ENCODE data around the gene IL17A.

The IL17A gene

DNA sequence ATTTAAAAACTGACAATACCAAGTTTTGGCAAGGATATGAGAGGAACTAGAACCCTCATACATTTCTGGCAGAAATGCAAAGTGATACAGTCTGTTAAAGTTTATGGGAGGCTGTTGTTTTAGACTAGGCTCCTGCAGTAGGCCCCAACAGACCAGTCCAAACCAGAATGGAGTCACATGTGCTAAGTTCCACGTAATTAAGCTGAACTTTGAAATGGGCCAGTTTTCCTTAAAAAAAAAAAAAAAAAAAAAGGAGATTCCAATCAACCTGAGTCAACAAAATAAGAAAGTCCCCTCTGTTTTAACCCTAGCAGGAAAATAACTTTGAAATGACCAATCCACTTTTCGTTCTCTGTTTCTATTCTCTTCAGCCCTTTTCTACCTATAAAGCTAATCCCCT is 31.6 kb downstream of the IL17A start:
- no peak for DNase-seq

DNA sequence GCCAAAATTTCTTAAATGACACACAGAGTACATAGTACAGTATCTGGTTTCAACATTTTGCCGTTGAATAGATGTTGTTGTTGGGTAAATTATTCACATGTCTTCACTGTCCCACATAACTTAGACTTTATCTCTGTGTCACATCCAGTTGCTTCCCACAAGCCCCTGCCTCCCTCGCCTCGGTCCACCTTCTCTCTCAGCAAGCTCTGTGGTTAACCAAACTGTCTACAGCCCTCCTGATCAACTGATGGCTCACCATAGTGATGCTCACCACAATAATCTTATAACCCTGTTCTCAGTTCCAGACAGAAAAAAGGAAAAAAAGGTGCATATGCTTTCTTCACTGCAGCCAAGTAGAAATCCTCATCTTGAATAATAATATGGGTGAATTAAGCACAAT is 35.1 kb downstream of the IL17A start:
- DNase-seq: no peak

DNA sequence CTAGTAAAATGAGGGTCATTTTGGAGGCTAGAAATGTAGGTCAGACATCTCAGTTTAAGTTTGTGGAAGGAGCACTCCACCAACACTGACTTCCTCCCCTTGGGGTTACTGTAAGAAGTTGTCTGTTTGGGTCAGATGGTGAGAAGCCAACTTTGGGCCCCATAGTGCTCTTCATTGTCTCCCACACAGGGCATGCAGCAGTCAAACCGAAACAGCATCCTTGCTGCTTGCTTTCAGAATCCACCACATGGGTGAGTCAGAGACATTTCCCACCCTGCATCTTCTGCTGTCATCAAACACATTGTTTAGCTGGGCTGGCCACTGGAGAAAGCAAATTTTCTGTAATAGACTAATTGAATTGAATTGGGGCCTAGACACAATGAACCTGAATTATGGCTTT is 41.3 kb downstream of the IL17A start:
- no peak for DNase-seq

DNA sequence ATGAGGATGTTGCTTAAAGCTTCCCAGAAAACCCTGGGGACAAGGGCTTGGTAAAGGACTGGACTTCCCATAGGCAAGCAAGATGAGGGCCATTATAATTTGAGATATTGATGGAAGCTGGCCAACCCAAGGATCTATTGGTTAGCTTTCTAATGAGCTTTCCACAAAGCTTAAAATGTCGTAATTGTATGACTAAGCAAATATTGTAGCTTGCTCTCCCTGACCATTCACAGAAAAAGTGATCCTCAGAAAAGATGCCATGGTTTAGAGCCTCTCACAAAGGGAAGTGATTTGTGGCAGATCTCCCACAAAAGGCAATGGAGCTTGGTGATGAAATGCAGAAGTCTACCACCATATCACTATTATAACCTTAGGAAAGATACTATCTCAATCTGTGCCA is 44.5 kb downstream of the IL17A start:
- no peak for DNase-seq

DNA sequence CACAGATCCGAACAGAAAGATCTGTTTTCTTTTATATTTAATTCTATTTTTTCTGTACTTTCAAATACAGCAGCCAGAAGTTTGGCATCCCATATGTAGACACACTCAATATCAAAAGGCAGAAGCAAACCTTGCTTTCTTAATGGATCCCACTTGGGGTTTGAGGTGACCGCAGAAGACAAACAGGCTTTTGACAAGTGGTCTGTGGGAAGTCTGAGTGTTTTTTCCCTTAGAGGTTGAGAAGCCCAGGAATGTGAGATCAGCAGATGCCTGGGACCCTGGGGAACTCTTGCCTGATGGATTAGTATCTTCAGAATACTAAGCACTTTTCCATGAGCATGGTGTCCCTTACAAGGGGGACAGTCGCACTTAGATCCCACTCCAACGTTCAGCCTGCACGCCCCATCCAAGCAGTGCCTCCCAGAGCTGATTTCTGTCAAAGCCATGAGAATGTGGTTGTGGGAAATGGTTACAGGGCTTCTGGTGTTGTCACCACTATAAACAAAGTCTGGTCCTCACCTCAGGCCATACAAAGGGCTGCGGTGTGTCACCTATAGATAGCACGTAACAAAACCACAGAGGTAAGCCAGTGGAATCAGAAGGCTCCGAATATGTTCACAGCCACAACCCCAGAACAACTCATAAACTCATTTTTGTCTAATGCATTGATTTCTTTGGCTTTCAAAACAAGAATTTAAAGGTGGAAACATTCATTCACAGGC is 45.4 kb downstream of the IL17A start:
- DNase-seq: no peak

DNA sequence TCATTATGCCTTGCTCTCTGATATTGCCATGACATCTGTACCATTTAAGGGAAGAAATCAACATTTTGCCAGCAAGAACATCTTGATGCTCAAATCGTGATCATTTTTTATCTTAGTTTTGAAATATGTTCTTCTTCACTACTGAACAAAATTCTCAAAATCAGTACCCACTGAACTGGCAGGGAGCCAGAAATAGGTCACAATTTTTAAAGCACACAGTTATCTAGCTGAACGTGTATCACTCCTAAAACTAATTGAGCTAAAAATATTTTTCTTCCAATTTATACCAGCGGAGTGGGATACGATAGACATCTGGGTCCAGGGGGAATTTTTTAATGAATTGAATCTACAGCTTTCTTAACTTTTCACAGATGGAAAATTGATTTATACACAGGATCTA is 46.8 kb downstream of the IL17A start:
- no peak for DNase-seq

DNA sequence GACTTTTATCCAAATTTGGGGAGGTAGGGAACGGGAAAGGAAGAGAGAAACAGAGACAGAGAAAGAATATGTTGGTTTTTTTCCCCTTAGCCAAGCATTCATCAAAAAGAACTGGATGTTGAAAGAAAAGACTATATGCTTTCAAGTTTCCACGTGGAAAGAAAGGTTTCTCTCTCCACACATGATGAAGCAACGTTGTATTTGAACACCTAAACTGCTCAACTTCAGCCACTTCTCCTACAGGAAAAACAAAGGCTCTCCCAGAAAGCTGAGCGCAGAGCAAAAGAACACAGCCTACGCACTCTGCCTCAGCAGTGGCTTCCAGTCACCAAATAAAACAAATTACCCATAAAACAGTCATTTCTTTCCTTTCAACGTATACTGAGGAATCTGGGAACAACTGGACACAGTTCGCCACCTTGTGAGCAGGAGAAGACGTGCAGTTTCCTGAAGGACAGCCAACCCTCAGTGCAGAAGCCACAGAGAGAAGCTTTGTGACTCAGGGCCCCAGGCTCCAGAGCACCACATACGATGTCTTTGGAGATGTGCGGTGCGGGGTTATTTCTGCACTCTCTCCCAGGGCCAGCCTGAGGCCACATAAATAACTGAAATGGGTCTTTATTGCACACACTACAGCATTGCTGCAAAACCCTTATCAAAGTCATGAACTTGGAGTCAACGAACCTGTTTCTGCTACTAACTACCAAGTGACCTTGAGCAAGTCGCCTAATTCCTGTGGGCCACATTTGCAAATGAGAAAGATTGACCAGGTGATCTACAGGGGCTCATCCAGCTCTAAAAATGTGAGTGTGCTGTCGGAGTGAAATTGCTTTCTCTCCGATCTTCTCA is 48.0 kb downstream of the IL17A start:
- DNase-seq: peak; percentile 18

Data from NCI-H345 (cell line).